HepG2 (cell line): Measurements from ENCODE around the gene ARRDC4. TPM values are rescaled to one million over a fixed set of nuclear protein-coding genes. Genes with fewer than 3 reads are reported as not detected.

Experiments
- CEBPG ChIP-seq: IDR thresholded peaks from 2 replicates; pipeline ENCODE4 v1.6.1; 2016
- CENPX ChIP-seq: sonication (generic); formaldehyde crosslinking; IDR thresholded peaks from 2 replicates; pipeline ENCODE4 v1.9.0; 2021; ENCODE audit warnings: mild to moderate bottlenecking, missing genetic modification reagents, moderate library complexity
- GPN1 ChIP-seq: sonication (generic); formaldehyde crosslinking; IDR thresholded peaks from 2 replicates; pipeline ENCODE4 v1.5.1; 2020; ENCODE audit warnings: missing genetic modification reagents, borderline replicate concordance
- IKZF5 ChIP-seq: IDR thresholded peaks from 2 replicates; pipeline ENCODE4 v1.6.1; 2018; ENCODE audit warnings: missing genetic modification reagents, mild to moderate bottlenecking, missing compliant biosample characterization
- KLF15 ChIP-seq: sonication (generic); formaldehyde crosslinking; IDR thresholded peaks from 2 replicates; pipeline ENCODE4 v1.8.1; 2023; ENCODE audit warnings: borderline replicate concordance, mild to moderate bottlenecking, inconsistent platforms, missing genetic modification reagents, mixed read lengths
- KLF6 ChIP-seq: IDR thresholded peaks from 2 replicates; pipeline ENCODE4 v1.8.0; 2016; ENCODE audit warnings: missing biosample characterization, missing genetic modification reagents
- MYNN ChIP-seq: sonication (generic); formaldehyde crosslinking; IDR thresholded peaks from 2 replicates; pipeline ENCODE4 v1.4.0; 2020; ENCODE audit warnings: mild to moderate bottlenecking, low read depth, missing genetic modification reagents
- MZF1 ChIP-seq: sonication (generic); formaldehyde crosslinking; IDR thresholded peaks from 2 replicates; pipeline ENCODE4 v1.8.1; 2023; ENCODE audit warnings: mild to moderate bottlenecking, missing genetic modification reagents, borderline replicate concordance
- NCOA2 ChIP-seq: sonication (generic); formaldehyde crosslinking; IDR thresholded peaks from 2 replicates; pipeline ENCODE4 v1.8.0; 2022; ENCODE audit warnings: inconsistent platforms
- POLR2AphosphoS5 ChIP-seq: IDR thresholded peaks from 2 replicates; pipeline ENCODE4 v1.6.1; 2012; ENCODE audit warnings: low read depth, low read length
- RFX3 ChIP-seq: IDR thresholded peaks from 2 replicates; pipeline ENCODE4 v1.6.1; 2016; ENCODE audit warnings: missing biosample characterization, missing genetic modification reagents
- TBL1XR1 ChIP-seq: fragments of 150-350 bp; IDR thresholded peaks from 2 replicates; pipeline ENCODE4 v1.6.1; 2014; ENCODE audit warnings: borderline replicate concordance, low read length; ENCODE audit not compliant: partially characterized antibody
- TMF1 ChIP-seq: sonication (generic); formaldehyde crosslinking; IDR thresholded peaks from 2 replicates; pipeline ENCODE4 v1.8.1; 2022; ENCODE audit warnings: low read depth, missing genetic modification reagents
- ZFP36 ChIP-seq: fragments of 150-350 bp; IDR thresholded peaks from 2 replicates; pipeline ENCODE4 v1.6.1; 2018; ENCODE audit warnings: borderline replicate concordance, low read length, low read depth; ENCODE audit not compliant: partially characterized antibody
- ZMYM3 ChIP-seq: sonication (generic); formaldehyde crosslinking; IDR thresholded peaks from 2 replicates; pipeline ENCODE4 v1.5.1; 2020; ENCODE audit warnings: mild to moderate bottlenecking, missing genetic modification reagents
- ZNF460 ChIP-seq: sonication (generic); formaldehyde crosslinking; IDR thresholded peaks from 2 replicates; pipeline ENCODE4 v1.5.1; 2020; ENCODE audit warnings: missing genetic modification reagents, mild to moderate bottlenecking, borderline replicate concordance
- ZNF740 ChIP-seq: sonication (generic); formaldehyde crosslinking; IDR thresholded peaks from 2 replicates; pipeline ENCODE4 v1.4.0; 2020; ENCODE audit warnings: missing genetic modification reagents
- ZNF749 ChIP-seq: sonication (generic); formaldehyde crosslinking; IDR thresholded peaks from 2 replicates; pipeline ENCODE4 v1.8.0; 2022; ENCODE audit warnings: mild to moderate bottlenecking, missing genetic modification reagents, moderate library complexity, borderline replicate concordance
- polyA plus RNA-seq, 8 experiments: library from polyadenylated mRNA; depleted of rRNA in 3 of 8; stranded (reverse) in 7 of 8; unstranded in 1 of 8; fragments of >200 nt; fragmentation: Illumina TruSeq in 4 of 8; extraction: Trizol in 4 of 8; gene quantifications; 2 replicates each; pipeline versions ENCODE4 v1.2.1 to v1.2.3, GENCODE V29; 2011 to 2016; ENCODE audit warnings: low read depth in 4 of 8, missing spikeins in 1 of 8, mixed read lengths in 1 of 8; ENCODE audit not compliant: insufficient read depth in 1 of 8
- total RNA-seq, 5 experiments: library from RNA; depleted of rRNA; stranded (reverse); fragments of >200 nt; fragmentation: Illumina TruSeq; extraction: Trizol; gene quantifications; 2 replicates each; pipeline ENCODE4 v1.2.3, GENCODE V29; 2016; ENCODE audit warnings: low read depth in 1 of 5
- TF ChIP-seq, protein P1 (sequence below): sonication (generic); formaldehyde crosslinking; IDR thresholded peaks from 2 replicates; pipeline ENCODE4 v1.4.0; 2020; ENCODE audit warnings: missing genetic modification reagents
- TF ChIP-seq, protein P2 (sequence below): sonication (generic); formaldehyde crosslinking; IDR thresholded peaks from 2 replicates; pipeline ENCODE4 v1.4.0; 2020; ENCODE audit warnings: mild to moderate bottlenecking, missing genetic modification reagents
- TF ChIP-seq, protein P3 (sequence below): sonication (generic); formaldehyde crosslinking; IDR thresholded peaks from 2 replicates; pipeline ENCODE4 v1.4.0; 2020; ENCODE audit warnings: missing genetic modification reagents, borderline replicate concordance

ARRDC4 gene
- total and polyA plus RNA-seq, 2 of the 13 experiments (the other 11 are each of a cell fraction or from before 2014, with no cell fraction given) = 1.5 to 2.5 TPM

DNA sequence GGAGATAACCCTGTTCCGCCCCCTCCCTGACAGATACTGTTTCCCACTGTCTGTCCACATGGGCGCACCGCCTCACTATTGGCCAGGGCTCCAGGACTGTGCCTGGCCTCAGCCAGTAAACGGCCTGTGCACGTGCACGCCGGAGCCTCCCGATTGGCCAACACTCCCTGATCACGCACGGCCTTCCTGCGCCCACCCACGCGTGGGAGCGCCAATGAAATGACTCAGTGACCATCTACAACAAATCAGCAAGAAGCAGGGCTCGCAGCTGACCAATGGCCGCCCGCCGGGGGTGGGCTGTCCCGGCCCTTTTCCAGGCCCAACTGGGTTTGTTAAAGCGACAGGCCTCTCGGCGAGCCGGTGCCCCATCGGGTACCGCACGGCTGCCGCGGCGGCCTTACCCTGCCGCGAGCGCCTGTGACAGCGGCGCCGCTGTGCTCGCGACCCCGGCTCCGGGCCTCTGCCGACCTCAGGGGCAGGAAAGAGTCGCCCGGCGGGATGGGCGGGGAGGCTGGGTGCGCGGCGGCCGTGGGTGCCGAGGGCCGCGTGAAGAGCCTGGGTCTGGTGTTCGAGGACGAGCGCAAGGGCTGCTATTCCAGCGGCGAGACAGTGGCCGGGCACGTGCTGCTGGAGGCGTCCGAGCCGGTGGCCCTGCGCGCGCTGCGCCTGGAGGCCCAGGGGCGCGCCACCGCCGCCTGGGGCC, at the start of gene ARRDC4 (continued):
- TF ChIP-seq RFX3 (CRISPR knock-in tag) = no peak
- no peak for TF ChIP-seq ZNF740
- peak; percentile 52 for TF ChIP-seq TBL1XR1
- no peak for TF ChIP-seq ZMYM3
- TF ChIP-seq KLF6 (CRISPR knock-in tag) = no peak
- TF ChIP-seq, protein P1, sequence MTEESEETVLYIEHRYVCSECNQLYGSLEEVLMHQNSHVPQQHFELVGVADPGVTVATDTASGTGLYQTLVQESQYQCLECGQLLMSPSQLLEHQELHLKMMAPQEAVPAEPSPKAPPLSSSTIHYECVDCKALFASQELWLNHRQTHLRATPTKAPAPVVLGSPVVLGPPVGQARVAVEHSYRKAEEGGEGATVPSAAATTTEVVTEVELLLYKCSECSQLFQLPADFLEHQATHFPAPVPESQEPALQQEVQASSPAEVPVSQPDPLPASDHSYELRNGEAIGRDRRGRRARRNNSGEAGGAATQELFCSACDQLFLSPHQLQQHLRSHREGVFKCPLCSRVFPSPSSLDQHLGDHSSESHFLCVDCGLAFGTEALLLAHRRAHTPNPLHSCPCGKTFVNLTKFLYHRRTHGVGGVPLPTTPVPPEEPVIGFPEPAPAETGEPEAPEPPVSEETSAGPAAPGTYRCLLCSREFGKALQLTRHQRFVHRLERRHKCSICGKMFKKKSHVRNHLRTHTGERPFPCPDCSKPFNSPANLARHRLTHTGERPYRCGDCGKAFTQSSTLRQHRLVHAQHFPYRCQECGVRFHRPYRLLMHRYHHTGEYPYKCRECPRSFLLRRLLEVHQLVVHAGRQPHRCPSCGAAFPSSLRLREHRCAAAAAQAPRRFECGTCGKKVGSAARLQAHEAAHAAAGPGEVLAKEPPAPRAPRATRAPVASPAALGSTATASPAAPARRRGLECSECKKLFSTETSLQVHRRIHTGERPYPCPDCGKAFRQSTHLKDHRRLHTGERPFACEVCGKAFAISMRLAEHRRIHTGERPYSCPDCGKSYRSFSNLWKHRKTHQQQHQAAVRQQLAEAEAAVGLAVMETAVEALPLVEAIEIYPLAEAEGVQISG = peak; percentile 38
- no peak for TF ChIP-seq ZNF460 (CRISPR knock-in tag)
- no peak for TF ChIP-seq CENPX (CRISPR knock-in tag)
- peak; percentile 60; the same call in 1 of the 2 replicates for TF ChIP-seq NCOA2
- TF ChIP-seq ZFP36 = no peak
- TF ChIP-seq IKZF5 = peak; percentile 73; the same call in 1 of the 2 replicates
- no peak for TF ChIP-seq POLR2AphosphoS5
- TF ChIP-seq CEBPG (CRISPR knock-in tag) = peak; percentile 28; the same call in 1 of the 2 replicates
- TF ChIP-seq GPN1 (CRISPR knock-in tag) = no peak
- no peak for TF ChIP-seq KLF15
- no peak for TF ChIP-seq MZF1
- TF ChIP-seq TMF1 (CRISPR knock-in tag) = no peak
- TF ChIP-seq, protein P2, sequence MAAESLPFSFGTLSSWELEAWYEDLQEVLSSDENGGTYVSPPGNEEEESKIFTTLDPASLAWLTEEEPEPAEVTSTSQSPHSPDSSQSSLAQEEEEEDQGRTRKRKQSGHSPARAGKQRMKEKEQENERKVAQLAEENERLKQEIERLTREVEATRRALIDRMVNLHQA (CRISPR knock-in tag) = no peak
- TF ChIP-seq, protein P3, sequence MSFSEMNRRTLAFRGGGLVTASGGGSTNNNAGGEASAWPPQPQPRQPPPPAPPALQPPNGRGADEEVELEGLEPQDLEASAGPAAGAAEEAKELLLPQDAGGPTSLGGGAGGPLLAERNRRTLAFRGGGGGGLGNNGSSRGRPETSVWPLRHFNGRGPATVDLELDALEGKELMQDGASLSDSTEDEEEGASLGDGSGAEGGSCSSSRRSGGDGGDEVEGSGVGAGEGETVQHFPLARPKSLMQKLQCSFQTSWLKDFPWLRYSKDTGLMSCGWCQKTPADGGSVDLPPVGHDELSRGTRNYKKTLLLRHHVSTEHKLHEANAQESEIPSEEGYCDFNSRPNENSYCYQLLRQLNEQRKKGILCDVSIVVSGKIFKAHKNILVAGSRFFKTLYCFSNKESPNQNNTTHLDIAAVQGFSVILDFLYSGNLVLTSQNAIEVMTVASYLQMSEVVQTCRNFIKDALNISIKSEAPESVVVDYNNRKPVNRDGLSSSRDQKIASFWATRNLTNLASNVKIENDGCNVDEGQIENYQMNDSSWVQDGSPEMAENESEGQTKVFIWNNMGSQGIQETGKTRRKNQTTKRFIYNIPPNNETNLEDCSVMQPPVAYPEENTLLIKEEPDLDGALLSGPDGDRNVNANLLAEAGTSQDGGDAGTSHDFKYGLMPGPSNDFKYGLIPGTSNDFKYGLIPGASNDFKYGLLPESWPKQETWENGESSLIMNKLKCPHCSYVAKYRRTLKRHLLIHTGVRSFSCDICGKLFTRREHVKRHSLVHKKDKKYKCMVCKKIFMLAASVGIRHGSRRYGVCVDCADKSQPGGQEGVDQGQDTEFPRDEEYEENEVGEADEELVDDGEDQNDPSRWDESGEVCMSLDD (CRISPR knock-in tag) = no peak
- no peak for TF ChIP-seq MYNN (CRISPR knock-in tag)
- TF ChIP-seq ZNF749 = no peak
